Measurements from ENCODE around the gene SLC26A5.
A peak's percentile ranks its signal among the peaks of the same experiment; 100 is the strongest.
"Not testable (repeated sequence)": the region's sequence is repeated elsewhere in the genome, so short reads cannot be mapped to it uniquely, and the experiment has no call there.

Gene SLC26A5

GRCh38 chr7:103446049-103446520 lies at the start of gene SLC26A5:
TSS of gene SLC26A5 (minus strand) at chr7:103446207. CDS start at chr7:103421514, 24,693 bp downstream.
- no peak for DNase-seq

DNA sequence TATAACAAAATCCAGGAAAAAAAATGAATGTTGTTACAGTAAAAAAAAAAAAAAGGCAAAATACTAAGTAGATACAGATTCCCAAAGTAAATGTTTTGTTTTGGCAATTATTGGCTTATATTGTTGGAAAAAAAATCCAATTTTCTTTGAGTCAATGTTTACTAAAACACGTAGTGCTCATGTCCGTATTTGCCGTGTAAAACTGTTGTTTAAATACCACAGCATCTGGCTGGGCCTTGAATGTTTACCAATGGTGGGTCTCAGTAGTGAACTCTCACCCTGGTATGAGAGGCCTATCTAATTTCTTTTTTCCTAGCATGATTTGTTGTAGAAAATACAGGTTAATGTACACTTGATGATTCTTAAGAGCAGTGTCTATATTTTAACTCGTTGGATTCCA lies 41.4 kb upstream of the SLC26A5 start:
- DNase-seq = no peak

DNA sequence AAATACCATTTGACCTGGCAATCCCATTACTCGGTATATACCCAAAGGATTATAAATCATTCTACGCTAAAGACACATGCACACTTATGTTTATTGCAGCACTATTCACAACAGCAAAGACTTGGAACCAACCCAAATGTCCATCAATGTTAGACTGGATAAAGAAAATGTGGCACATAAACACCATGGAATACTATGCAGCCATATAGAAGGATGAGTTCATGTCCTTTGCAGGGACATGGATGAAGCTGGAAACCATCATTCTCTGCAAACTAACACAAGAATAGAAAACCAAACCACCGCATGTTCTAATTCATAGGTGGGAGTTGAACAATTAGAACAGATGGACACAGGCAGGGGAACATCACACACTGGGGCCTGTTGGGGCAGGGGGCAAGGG lies 40.9 kb upstream of the SLC26A5 start:
- not testable (repeated sequence) for DNase-seq

DNA sequence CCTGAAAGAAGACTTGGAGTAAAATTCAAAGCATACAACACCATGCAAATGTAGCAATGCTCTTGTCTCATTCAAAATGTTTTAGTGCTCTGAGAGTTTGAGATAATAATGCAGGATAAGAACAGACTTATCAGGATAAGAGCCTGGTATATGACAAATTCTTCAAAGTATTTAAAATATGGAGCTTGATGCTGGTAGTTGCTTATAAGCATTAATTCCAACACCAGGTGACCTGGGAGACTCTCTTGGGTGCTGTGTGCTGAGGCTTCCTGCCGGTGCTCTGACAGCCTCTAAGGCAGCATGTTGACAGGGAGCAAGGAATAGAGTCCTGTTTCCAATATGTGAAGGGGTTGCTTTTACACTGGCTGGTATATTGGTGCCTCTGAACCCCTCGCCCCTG lies 34.8 kb upstream of the SLC26A5 start:
- no peak for DNase-seq

- no peak for DNase-seq
These were observed 28.9 kb upstream of the SLC26A5 start for GRCh38 chr7:103474956-103475355.

- DNase-seq = no peak
These were observed 23.3 kb upstream of the SLC26A5 start for GRCh38 chr7:103469095-103469948.

DNA sequence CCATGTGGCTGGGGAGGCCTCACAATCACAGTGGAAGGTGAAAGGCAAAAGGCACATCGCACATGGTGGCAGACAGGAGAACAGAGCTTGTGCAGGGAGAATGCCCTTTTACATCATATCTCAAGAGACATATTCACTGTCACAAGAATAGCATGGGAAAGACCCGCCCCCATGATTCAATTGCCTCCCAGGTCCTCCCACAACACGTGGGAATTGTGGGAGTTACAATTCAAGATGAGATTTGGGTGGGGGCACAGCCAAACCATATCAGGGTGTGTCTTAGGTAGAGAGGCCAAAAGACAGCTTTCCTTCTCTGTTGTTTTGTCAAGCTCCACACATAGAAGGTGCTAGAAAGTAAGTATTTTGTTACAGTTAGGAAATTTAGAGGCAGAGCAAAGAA lies 20.8 kb upstream of the SLC26A5 start:
- no peak for DNase-seq

DNA sequence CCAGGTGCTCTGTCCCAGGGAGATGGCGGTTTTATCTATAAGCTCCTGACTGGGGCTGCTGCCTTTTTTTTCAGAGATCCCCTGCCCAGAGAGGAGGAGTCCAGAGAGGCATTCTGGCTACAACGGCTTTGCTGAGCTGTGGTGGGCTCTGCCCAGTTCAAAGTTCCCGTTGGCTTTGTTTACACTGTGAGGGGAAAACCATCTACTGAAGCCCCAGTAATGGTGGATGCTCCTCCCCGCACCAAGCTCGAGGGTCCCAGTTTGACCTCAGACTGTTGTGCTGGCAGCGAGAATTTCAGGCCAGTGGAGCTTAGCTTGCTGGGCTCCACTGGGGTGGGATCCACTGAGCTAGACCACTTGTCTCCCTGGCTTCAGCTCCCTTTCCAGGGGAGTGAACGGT lies 16.4 kb upstream of the SLC26A5 start:
- DNase-seq = no peak

DNA sequence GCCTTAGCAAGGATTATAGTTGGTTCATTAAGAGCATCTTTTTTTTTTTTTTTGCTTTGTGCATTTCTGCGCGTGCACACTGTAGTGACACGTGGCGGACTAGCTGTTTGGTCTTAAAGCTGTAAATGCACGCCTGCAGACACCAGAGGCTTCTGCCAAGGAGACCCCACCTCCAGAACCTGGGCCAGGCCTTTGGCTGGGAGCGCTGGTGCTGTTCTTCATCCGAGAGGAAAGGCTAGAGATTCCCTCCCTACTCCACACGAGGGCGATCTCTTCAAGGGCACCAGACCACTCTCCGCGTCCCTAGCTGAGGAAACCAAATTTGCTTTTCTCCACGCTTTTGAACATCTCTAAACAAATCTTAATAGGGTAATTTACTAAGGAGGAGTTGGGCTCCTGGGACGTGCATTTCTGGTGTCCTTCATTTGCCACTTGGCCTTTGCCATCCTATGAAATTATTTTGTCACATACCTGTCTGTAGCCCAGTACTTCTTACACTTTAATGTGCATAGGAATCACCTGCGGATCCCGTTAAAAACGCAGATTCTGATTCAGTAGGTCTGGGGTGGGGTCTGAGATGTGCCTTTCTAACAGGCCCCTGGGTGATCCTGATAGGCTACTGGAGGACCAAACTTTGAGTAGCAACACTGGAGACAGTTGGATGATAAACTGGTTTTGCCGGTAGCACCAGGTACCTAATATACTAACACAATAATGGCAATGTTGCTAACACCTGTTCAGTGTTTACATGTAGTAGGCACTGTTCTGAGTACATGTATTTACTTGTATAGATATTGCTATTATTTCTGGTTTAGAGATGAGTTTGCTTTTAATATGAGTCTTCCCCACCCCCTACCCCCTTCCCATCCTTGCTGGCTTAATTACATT lies 1.3 kb upstream of the SLC26A5 start:
- peak; percentile 31 for DNase-seq

GRCh38 chr7:103445228-103446048 lies 569 bp downstream of the SLC26A5 start:
- DNase-seq = no peak

DNA sequence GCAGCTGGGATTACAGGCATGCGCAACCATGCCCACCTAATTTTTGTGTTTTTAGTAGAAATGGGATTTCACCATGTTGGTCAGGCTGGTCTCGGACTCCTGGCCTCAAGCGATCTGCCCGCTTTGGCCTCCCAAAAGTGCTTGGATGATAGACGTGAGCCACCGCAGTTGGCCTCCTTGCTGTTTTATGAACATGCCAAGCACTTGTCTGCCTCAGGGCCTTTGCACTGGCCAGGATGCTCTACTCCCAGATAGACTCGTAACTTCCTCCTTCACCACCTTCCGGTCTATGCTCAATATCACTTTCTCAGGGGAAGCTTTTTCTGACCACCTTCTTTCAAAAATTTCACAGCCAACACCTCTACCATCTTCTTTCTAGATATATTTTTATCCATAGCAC lies 6.3 kb downstream of the SLC26A5 start:
- DNase-seq = no peak

DNA sequence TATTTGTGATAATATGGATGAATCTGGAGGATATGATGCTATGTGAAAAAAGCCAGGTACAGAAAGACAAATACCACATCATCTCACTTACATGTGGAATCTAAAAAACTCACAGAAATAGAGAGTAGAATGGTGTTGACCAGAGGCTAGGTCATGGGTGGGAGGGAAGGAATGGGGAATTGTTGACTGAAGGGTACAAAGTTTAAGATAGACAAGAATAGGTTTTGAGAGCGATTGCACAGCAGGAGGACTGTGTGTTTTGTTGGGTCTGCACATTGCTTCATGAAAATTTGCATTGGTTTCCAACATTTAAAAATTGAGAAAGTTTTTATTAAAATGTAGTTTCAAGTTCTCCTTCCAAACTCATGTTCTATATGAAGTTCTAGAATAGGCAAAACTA lies 8.4 kb downstream of the SLC26A5 start:
- no peak for DNase-seq

GRCh38 chr7:103432712-103433111 lies 13.3 kb downstream of the SLC26A5 start:
- no peak for DNase-seq

DNA sequence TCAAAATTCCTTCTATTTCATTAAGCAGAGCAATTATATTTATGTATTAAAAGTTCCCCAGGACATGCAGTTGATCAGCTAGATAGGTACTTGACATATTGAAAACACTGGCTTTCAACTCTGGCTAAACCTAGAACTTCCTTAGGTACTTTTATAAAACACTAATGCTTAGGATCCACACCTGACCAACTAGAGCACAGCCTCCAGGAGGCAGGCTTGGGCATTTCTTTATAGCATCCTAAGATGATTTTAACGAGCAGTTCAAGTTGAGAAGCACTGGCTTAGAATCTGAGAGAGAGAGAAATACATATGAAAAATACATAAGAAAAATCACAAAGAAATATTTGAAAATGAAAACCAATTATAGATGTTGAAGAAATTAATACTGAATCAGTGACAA lies 20.8 kb downstream of the SLC26A5 start:
- no peak for DNase-seq

DNA sequence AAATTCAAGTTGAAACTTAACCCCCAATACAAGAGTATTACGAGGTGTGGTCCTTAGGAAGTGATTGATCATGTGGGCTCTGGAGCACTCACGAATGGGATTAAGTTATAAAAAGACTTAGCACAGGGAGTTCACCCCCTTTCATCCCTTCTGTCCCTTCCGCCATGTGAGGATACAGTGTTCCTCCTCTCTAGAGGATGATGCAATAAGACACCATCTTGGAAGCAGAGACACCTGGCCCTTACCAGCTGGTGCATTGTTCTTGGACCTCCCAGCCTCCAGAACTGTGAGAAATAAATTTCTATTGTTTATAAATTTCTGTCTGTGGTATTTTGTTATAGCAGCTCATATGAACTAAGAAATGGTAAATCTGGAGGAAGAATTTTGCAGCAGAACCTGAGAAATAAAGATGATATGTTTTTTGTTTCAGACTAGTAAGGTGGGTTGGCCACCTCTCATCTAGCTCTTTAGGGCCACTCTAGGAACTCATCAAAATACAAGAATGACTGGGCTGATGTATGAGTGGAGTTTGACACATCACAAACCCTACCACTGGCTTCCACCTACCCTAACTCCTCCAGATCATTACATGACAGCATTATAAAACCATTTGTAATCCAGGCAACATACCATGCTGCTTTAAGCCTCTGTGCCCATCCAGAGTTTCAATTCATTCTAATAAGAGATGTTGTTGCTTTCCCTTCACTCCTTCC lies 22.4 kb downstream of the SLC26A5 start:
- no peak for DNase-seq

GRCh38 chr7:103420857-103421384 lies 25.1 kb downstream of the SLC26A5 start:
- DNase-seq = no peak

DNA sequence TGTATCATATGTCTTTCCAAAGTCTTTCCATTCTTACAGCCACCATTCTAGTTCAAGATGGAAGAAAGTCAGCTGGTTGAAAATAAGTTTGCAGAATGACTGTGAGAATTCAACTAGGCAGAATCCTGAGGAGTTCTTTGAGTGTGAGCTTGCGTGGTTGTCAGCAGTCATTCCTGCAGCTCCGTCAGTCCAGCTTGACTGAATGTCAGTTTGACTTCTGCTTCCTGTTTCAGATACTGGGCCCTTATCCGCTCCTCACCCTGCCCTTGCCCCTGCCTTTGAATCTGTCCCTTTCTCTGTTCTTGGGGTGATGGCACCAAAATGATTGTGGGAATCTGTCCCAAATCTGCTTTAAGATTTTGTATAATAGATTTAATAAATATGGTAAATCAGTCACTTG lies 27.8 kb downstream of the SLC26A5 start:
- no peak for DNase-seq

GRCh38 chr7:103413407-103413806 lies 32.6 kb downstream of the SLC26A5 start:
- DNase-seq = no peak

GRCh38 chr7:103412151-103412550 lies 33.9 kb downstream of the SLC26A5 start:
- DNase-seq = no peak

- DNase-seq = not testable (repeated sequence)
These were observed 40.0 kb downstream of the SLC26A5 start for GRCh38 chr7:103405789-103406613.

GRCh38 chr7:103399687-103400086 lies 46.3 kb downstream of the SLC26A5 start:
- not testable (repeated sequence) for DNase-seq

Data from left hindlimb (tissue), 1 donor.